Measurements from ENCODE around the gene NHEJ1.

The NHEJ1 gene

DNA sequence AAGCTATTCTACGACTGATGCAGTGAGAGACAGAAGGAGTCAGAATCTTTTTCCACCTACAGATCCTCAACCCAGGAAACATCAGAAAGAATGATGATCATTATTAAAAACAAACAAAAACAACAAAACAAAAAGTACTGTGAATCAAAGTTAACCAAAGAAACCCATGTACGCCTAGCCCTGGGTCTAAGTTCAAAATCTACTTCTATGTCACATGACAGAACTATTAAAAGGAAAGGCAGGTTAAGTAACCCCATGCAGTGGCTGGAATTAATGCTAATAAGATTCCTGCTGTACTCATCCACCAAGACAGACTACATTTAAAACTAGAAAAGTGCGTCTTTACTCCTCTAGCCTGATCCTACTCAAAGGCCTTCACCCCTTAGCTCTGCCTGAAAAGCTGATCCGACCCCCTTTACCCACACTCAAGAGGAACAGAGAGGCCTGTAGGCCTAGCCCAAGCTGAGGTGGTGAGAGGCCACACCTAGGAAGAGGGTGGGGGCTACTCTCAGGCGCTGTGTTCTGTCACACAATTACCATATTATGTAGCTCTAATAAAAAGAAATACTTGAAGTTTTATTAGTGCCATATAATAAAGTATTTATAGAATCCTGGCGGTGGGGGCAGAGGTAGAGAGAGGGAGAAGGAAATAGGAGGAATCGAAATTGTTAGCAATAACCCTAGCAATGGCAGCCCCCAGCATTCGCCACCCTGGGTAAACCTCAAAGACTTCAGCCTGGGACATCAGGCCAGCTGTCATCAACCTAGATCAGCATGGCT lies 37.1 kb downstream of the NHEJ1 start:
- no peak for DNase-seq (ENCODE audit: low spot score)

DNA sequence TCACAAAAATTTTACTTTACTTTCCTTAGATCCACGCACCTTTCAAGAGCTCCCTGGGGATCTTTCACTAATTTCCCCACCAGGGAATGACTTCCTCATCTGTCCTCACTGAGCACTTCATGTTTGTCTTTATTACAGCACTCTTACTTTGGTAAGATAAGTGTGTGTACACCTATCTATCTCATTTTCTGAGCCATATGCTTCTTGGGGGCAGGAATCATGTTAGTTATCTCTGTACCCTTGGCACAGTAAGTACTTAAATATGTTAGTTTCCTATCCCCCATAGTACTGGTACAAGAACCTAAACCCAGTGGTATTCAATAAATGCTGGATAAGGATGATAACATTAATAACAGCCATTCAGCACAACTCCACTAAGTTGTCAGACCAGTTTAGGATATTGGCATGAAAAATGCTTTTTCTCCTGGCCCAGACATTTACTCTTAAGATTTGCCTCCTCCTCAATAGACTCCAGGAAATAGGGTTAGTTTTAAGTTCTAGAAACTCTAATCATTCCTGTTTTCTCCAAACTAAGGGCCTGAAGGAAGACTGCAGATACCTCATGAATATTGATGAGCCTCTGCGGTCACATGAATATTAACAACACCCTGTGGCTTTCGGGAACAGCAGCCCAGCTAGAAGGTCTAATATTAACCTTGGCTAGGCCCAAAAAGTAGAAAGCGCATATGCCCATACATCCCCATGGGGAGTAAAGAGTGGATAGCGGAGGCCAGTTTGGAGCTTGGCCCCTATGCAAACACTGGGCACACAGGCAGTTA lies 38.2 kb downstream of the NHEJ1 start:
- DNase-seq (ENCODE audit: low spot score): no peak

DNA sequence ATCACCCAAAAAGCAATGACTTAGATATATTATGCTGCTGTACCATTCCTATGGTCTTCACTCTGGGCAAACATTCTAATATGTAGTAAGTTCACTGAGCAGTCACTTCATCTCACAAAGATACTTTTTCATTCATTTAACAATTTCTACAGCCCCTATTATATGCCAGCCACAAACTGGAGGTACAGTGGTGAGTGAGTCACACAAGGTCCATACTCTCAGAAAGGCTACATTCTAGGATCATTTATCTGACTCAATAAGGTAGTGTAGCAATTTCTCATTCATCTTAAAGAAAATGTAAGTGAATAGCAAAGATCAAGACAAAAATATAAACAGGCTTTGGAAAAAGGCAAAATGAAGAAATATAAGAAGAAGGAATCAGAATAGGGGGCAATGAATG lies 40.5 kb downstream of the NHEJ1 start:
- DNase-seq (ENCODE audit: low spot score): no peak

DNA sequence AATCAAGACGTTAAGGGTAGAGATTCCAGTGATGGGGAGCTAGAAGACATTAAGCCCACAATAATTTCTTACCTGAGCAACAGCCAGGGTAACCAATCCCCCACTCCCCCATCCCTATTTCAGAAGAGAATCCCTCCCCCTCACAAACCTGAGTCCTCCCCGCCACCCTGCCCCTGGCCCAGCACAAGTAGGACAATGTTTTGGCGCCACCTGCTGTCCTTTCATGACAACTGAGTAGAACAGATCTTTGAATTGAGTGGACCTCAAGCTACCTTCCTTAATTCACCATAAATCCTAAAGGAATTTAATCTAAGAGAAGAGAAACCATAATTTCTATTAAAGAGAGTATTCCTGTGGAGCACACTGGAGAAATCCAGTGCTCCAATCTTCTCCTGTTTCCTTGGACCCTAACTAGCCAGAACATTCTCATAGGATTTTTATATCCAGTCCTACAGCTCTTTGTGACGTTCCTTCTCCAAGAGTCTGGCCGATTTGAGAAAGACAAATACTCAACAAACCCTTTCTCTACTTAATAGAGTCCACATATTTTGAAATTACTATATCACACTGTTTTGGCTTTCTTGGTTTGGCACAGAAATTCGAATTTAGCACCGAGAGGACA lies 41.1 kb downstream of the NHEJ1 start:
- DNase-seq (ENCODE audit: low spot score): peak; percentile 43

DNA sequence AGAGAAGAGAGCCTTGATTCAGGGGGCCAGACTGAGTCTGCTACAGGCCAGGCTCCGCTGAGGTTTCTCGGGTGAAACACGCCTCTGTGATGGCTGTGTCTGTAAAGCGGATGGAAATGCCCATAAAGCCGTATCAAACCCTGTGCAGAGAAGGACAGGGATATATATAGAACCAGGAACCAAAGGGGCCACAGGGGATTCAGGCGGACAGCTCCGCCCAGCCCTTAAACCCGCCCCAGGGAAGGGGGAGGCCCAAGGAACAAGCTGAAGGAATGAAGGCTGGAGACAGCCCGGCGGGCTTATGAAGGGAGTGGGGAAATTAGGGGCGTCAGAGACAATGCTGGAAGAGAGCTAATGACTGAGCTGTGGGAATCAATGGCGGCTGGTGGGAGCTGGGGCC lies 42.1 kb downstream of the NHEJ1 start:
- DNase-seq (ENCODE audit: low spot score): no peak

DNA sequence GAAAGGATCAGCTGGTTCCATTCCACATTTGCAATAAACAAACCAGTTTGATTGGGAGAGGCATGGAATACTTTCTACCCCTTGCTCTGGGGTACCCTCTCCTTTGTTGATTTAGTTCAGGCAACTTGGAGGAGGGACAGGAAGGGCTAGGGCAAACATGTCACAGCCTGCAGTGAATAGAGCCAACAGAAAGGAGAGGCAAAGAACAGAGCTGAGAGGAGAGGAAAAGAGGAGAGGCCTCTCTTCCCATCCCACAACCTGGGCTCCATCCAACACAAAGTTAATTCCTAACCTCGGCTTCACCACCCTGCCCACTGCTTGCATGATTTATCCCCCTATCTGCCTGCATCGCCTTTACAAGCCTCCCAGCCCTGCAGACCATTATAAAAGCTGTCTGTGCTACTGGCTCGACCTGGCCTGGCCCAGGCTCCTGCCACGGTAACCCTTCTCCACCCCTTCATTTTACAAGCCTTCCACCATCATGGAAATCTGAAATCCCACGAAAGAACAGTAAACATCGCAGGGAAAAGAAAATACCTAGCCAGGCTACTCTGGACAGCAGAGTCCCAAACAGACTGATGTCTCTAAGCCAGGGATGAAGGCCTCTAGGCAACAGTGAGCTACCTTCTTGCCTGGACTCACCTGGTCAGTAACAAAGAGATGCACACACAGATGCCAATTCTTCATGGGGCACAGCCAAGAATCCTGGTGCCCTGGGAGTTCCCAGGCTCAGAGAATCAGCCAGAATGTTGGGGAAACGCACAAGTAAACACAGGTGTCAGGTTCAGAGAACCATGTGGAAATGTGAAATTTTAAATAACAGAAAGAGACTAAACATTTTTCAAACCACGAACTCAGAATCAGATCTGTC lies 43.6 kb downstream of the NHEJ1 start:
- DNase-seq (ENCODE audit: low spot score): no peak

DNA sequence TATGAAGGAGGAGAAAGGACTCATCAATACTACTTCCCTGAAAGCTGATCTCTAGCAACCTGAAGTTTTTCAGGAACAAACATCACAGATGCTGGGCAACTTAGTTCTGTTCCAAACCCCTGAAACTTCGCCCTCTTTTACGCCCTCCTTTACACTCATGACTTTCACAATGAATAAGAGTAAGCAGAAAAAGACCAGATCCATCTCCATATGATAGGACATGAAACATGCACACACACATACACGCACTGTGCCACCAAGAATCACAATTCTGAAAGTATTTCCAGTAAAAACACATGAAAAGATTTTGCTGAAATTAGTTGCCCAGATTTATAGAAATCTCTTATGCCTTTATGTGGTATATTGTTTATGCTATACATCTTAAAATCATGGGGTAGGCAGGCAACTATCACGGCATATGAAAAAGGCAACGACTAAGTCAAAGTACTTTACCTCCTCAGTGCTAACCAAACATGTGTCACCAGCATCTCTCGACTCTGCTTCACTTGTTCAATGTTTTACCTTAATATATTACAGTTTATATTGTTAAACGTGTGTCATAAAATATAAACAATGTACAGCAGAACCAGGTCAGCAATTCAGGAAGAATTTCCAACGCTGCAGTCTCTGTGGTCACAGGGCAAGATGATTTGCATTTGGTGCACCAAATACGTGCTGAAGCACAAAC lies 47.8 kb downstream of the NHEJ1 start:
- DNase-seq (ENCODE audit: low spot score): no peak

DNA sequence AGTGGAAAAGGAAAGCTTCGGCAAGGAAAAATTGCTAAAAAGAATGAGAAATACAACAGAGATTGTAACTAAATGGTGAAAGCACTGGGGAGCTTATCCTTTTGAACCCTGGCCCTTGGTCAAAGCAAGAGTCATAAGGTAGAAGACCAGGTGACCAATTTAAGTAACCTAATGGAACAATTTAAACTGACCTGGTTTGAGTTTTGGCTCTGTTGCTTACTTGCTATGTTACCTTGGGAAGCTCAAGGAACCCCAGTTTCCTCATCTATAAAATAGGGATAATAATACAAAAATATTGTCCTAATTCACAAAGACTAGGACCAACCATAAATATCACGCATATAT lies 48.6 kb downstream of the NHEJ1 start:
- no peak for DNase-seq (ENCODE audit: low spot score)

DNA sequence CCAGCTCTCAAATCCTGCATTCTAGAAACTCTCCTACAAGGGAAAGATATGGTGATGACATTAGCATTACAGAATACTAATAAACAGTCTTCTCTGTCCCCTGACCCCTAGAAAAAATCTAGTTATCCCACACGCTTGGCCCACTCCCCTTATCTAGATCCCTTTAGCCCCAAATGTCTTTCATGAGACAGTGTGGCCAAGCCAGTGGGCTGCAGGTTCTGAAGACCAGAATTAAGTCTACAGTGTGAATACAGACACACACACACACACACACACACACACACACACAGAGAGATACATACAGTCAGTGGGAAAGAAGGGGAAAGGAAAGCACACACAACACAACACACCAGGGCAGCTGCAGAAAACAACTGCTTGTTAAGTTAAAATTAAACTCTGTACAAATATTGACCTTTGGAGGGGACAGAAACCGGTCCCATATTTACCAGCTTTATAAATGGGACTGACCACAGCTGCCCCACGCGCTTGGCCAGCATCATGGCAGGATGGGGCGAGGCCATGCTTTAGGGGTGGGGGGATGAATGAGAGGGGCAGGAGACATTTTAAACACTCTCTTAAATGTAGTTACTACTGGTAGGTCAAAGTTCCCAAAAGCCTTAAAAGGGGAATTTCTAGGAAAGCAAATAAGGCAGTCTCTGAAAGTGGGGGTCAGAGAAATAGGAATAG lies 49.1 kb downstream of the NHEJ1 start:
- no peak for DNase-seq (ENCODE audit: low spot score)

DNA sequence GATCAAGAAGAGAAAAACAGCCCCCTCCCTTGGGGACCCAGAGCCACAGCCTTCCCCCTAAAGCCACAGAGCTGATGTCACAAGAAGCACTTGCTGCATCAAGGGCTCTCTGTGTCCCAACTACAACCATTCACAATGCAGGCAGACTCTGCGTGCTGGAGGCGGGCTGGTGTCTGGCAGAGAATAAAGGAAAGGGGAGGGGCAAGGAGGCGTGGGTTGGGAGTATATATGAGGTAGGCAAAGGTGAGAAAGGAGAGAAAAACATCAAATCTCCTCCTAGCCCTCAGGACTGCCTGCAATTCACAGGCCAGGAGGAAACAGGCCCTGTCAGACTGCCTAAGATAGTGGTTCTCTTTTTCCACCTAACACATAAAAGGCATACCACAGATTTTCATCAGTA lies 51.1 kb downstream of the NHEJ1 start:
- no peak for DNase-seq (ENCODE audit: low spot score)

DNA sequence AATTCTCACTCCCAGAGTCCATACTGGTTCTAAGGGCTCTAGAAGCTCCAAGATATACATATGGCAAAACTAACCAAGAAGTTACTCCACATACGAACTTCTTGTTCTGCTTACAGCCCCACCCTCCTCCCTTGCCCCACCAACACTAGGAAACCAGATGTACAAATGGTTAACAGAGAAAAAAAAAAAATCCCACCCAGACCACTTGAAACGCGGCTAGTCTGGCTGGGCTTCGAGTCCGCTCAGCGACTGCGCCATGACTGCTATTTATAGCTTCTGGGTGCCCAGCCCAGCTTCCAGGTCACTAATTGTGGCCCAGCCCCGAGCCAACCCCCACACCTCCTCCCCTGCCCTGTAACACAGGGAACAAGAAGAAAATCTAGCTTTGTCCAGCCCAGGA lies 52.9 kb downstream of the NHEJ1 start:
- DNase-seq (ENCODE audit: low spot score): no peak

DNA sequence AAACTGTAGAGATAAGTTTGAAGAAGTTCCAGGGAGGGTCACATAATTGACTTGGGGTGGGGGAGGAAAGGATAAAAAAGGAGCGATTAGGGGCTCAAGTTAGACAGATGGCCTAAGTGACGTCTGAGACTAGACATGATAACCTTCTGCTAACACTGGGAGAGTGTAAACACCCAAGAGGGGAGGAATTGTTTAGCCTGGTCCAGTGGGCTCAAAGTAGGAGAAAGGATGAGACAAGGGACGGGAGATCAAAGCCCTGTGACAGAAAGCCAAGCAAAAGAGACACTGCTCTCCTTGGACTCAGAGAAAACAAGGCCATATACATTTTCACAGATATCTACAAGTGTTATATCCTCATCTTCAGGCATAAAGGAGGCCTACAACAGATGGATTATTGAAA lies 54.4 kb downstream of the NHEJ1 start:
- no peak for DNase-seq (ENCODE audit: low spot score)

DNA sequence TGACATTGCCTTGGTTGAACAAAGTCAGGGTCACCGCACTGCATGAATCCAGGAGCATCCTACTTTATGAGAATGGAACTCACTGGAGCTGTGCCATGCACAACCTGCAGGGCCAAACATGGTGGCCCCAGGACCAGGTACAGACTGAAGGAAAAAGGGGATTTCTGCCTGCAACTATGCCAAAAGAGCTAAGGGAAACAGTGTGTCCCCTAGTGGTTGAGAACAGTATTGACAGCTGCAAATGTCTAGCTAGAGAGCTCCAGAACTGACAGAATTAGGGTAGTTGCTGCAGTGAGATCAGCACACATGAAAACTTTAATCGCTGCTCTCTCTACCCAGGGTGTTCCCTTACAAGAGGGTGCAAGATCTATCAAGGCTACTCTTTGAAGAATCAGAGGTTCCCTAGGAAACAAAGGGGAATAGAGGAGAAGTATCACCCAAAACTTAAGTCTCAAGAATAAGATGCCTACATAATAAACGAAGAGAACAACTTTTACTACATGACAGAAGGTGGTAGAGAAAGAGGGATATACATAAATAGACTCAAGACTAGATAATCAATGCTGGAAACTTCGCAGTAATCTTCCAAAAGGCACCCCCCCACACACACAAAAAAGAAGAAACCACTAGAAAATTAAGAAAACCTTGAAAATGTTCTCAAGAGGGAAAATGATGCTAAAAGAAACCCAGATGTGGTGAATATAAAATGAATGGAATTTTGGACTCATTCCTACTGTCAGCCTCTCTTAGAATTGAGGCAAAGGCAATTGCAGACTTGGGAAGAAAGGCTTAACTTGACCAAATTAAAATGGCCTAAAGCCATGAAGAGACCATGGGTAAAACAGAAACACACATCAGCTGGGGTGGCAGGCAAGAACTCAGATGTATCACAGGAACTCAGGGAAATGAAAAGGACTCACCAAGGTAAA lies 56.2 kb downstream of the NHEJ1 start:
- DNase-seq (ENCODE audit: low spot score): peak; percentile 47

DNA sequence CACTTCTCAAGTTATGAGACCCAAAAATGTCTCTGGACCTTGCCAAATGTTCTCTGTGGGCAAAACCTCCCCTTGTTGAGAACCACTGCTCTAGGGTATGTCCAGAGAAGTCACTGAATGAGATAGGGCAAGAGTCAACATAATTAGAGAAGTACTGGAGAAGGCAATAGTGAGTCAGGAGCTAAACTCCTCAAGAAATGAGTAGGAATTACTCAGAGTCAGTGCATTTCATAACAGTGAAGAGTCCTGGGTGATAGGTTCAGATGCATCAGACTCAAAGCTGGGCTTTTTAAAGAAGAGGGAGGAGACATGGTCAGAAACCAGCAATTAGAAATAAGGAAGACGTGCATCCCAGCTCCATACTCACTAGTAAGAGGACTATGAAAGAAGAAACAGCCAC lies 61.3 kb downstream of the NHEJ1 start:
- DNase-seq (ENCODE audit: low spot score): no peak

DNA sequence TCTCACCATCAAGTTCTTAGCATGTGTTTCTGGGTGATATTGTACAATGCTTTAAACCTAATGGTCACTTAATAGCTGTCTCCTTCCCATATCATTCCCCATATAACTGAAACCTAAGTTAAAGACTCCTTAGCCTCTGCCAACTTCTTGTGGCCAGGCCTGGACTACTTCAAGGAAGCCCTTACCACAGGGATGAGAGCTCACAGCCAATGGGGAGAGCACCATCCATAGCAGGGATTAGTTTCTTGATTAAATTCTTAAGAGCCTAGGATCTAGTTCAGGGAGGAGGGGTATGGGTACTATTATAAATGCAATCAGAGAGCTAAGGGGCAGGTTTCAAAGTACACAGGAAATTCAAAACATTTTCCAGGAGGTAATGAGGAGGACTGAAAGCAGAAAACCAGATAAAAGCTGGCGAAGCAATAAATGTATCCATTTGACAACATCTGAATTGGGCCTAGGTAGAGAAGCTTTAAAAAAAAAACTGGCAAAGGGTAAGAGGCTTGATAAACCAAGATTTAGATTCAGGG lies 65.1 kb downstream of the NHEJ1 start:
- no peak for DNase-seq (ENCODE audit: low spot score)

DNA sequence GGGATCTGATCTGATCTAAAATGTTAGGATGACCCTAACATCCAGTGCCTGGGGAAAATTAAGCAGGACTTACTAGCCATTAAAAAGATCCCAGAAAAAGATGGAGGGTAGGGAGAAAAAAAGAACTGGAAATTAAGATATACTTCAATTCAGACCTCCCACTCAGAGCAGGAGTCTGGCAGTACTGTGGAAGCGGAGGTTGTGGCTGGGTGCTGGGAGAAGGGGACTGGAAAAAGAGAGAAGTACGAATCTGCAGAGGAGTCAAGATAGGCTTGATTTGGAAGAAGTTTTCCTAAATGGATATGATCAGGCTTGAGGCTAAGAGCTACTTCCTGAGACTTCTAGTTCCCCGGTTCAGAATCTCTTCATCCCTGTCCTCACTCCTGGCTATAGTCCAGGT lies 66.4 kb downstream of the NHEJ1 start:
- no peak for DNase-seq (ENCODE audit: low spot score)

DNA sequence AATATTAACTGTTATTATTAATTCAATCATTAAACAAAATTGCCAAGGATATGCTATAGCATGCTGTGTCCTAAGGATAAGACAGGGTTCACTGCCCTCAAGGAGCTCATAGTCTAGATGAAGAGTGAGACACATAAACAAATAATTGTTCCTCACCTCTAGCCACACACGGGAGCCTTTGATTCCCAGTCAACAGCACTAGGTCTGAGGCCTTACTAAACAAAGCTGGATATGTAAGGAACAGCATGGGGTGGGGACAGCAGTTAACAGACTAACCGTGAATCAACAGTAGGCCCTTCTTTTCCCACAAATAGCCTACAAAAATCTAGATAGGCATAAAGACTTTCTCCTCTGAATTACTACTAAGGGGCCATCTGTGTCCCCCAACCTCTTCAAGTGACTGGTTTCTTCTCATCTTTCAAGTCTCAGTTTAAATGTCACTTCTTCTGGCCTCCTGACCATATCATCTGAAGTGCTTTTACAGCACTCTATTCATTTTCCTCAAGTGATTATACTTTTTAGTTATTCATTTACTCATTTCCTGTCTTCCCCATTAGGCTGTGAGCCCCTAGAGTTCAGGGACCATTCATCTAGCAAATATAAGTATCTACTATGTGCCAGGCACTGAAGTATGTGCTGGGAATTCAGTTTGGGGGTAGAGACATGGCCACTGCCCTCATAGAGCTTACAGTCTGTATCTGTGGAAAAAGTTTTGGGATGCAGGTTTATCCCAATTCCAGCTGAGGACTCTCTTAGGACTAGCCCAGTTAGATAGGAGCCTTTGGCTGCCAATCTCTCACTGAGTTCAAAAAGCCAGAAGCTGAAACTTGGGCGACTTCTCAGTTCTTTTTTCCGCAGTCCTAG lies 69.9 kb downstream of the NHEJ1 start:
- DNase-seq (ENCODE audit: low spot score): no peak

DNA sequence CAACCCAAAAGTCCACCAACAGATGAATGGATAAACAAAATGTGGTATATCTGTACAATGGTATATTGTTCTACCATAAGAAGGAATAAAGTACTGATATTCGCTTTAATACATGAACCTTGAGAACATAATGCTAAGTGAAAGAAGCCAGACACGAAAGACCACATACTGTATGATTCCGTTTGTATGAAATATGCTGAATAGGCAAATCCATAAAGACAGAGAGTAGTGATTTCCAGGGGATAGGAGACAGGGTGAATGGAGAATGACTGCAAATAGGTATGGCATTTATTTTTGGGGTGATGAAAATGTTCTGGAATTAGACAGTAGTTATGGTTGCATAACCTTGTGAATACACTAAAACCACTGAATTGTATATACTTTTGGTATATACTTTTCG lies 71.3 kb downstream of the NHEJ1 start:
- no peak for DNase-seq (ENCODE audit: low spot score)

DNA sequence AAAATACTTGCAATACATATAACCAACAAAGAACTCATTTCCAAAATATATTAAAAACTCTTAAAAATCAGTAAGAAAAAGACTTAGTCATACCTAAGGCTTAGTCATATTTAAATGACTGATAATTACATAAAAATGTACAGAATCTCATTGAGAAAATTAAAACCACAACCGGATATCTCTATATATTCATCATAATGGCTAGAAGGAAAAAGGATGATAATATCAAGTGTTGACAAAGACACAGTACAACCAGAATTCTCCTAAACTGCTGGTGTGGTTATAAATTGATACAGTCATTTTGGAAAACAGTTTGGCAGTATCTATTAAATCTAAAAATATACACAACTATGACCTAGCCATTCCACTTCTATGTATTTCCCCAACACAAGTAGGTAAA lies 72.8 kb downstream of the NHEJ1 start:
- no peak for DNase-seq (ENCODE audit: low spot score)

All from kidney capillary endothelial cell (primary cell).